GM12878 (cell line): ENCODE measurements around the gene TAX1BP3. TPM values are rescaled to one million over a fixed set of nuclear protein-coding genes. Genes with fewer than 3 reads are reported as not detected.
A peak's percentile ranks its signal among the peaks of the same experiment; 100 is the strongest.

ENCODE experiments used
- ATAC-seq: fragments of 200-7000 bp; cut with Tn5 transposase; 3 replicates; pipeline ENCODE4 v1.9.1; 2020; ENCODE audit warnings: mild to moderate bottlenecking, moderate library complexity
- BruUV-seq: library from RNA; stranded (reverse); fragments of 400-500 nt; replicated peaks from 2 replicates; lab custom pipeline; 2021; lab: Mats Ljungman, UMichigan
- CTCF ChIA-PET: fragments of 300-600 bp; sonication (Branson Sonifier 250); formaldehyde crosslinking; extraction: SDS; loops from one replicate; lab custom pipeline; 2021; ENCODE audit warnings: inconsistent platforms; lab: Yijun Ruan, JAX
- POLR2A ChIA-PET: fragments of 350-600 bp; formaldehyde crosslinking; extraction: SDS; loops from one replicate; lab custom pipeline; 2021; ENCODE audit warnings: inconsistent platforms; lab: Charles Lee
- RAD21 ChIA-PET: fragments of 300-600 bp; sonication (Branson Sonifier 250); formaldehyde crosslinking; loops from one replicate; lab custom pipeline; 2023; ENCODE audit warnings: antibody characterized with exemption; ENCODE audit not compliant: unreplicated experiment; lab: Charles Lee
- SMC1A ChIA-PET: fragments of 300-600 bp; sonication (Branson Sonifier 250); formaldehyde crosslinking; loops from one replicate; lab custom pipeline; 2023; ENCODE audit not compliant: unreplicated experiment, uncharacterized antibody; lab: Charles Lee
- DNase-seq: peaks from one replicate; pipeline ENCODE4 v3.0.0-alpha.2; 2011; ENCODE audit warnings: low read depth, low spot score
- FAIRE-seq: peaks from 3 replicates; lab custom pipeline; 2011; peaks lifted over from hg19 to GRCh38; lab: Jason Lieb, UNC
- H2AFZ ChIP-seq: 2 replicates; pipeline ENCODE4 v1.6.0; 2011; ENCODE audit warnings: low read depth, low read length, control low read depth; ENCODE audit not compliant: control insufficient read depth
- H3K27ac ChIP-seq: 2 replicates; pipeline ENCODE4 v1.5.1; 2011; ENCODE audit warnings: control low read depth; ENCODE audit not compliant: control insufficient read depth, insufficient read depth
- H3K27me3 ChIP-seq, 2 experiments: replicated peaks in 1 of 2; 2 replicates each; pipeline versions ENCODE4 v1.6.0 to v1.6.1; 2011; ENCODE audit warnings: low read length in 1 of 2; ENCODE audit not compliant: control insufficient read depth in 2 of 2, insufficient read depth in 2 of 2
- H3K36me3 ChIP-seq, 2 experiments: 2 replicates each; pipeline ENCODE4 v1.5.1; 2011; ENCODE audit warnings: low read length in 1 of 2; ENCODE audit not compliant: control insufficient read depth in 2 of 2, insufficient read depth in 2 of 2
- H3K4me1 ChIP-seq: 2 replicates; pipeline ENCODE4 v1.6.1; 2011; ENCODE audit warnings: mild to moderate bottlenecking, low read length, moderate library complexity, mixed read lengths; ENCODE audit not compliant: control insufficient read depth, insufficient read depth
- H3K4me2 ChIP-seq: 2 replicates; pipeline ENCODE4 v1.6.0; 2011; ENCODE audit warnings: control low read depth; ENCODE audit not compliant: control insufficient read depth, insufficient read depth
- H3K4me3 ChIP-seq: fragments of 200-600 bp; sonication (generic); 2 replicates; pipeline ENCODE4 v1.5.1; 2016
- H3K79me2 ChIP-seq: 2 replicates; pipeline ENCODE4 v1.6.0; 2011; ENCODE audit warnings: low read length; ENCODE audit not compliant: control insufficient read depth, insufficient read depth
- H3K9ac ChIP-seq: 2 replicates; pipeline ENCODE4 v1.8.0; 2011; ENCODE audit warnings: low read length, control low read depth, mixed read lengths; ENCODE audit not compliant: control insufficient read depth, insufficient read depth
- H3K9me3 ChIP-seq: replicated peaks from 3 replicates; pipeline ENCODE4 v1.5.1; 2011; ENCODE audit warnings: mild to moderate bottlenecking, low read length; ENCODE audit not compliant: control insufficient read depth, insufficient read depth
- H4K20me1 ChIP-seq: 2 replicates; pipeline ENCODE4 v1.6.0; 2011; ENCODE audit not compliant: control insufficient read depth, insufficient read depth
- ATF2 ChIP-seq: IDR thresholded peaks from 2 replicates; pipeline ENCODE4 v1.6.1; 2012; ENCODE audit warnings: low read length, inconsistent platforms
- GATAD2B ChIP-seq: fragments of 450-650 bp; conservative IDR thresholded peaks from 2 replicates; pipeline ENCODE4 v1.6.1; 2017; ENCODE audit warnings: low read depth, mild to moderate bottlenecking, moderate library complexity
- HDAC2 ChIP-seq: fragments of 200-600 bp; sonication (generic); IDR thresholded peaks from 2 replicates; pipeline ENCODE4 v1.6.1; 2017
- MXI1 ChIP-seq: fragments of 150-350 bp; IDR thresholded peaks from 2 replicates; pipeline ENCODE4 v1.6.1; 2011; ENCODE audit warnings: low read depth, mild to moderate bottlenecking, inconsistent platforms, low read length, improper control_type of control experiment
- WGBS: methylation state at CpG from one replicate; pipeline ENCODE4 v1.1.6; 2016; ENCODE audit warnings: low lambda C conversion rate; ENCODE audit not compliant: insufficient replicate concordance, insufficient coverage; ENCODE audit errors: missing lambda C conversion rate; 5-methylcytosine and 5-hydroxymethylcytosine counted together
- in situ Hi-C: fragments of 300-500 bp; cut with MboI; formaldehyde crosslinking; loops from 9 replicates; pipeline ENCODE4 v1.14.3; 2018; ENCODE audit warnings: mixed read lengths
- intact Hi-C: fragments of 100-400 bp; cut with micrococcal nuclease; formaldehyde crosslinking; loops from one replicate; pipeline ENCODE4 v1.14.2; 2022; ENCODE audit not compliant: unreplicated experiment
- polyA plus RNA-seq, 11 experiments: library from polyadenylated mRNA; depleted of rRNA in 4 of 11; unstranded in 6 of 11; stranded (reverse) in 5 of 11; fragments of >200 nt; fragmentation: Nextera tagmentation in 4 of 11; fragmentation: Illumina TruSeq in 1 of 11; extraction: Ambion mirVana in 4 of 11; extraction: Trizol in 1 of 11; gene quantifications; 1 replicate in 1 of 11; 2 replicates in 10 of 11; pipeline versions ENCODE4 v1.2.1 to v1.2.3, GENCODE V29; 2011 to 2016; ENCODE audit warnings: inconsistent platforms in 2 of 11, missing spikeins in 2 of 11, low read depth in 1 of 11
- total RNA-seq, 4 experiments: library from RNA; depleted of rRNA in 3 of 4; stranded (reverse); fragments of >200 nt in 3 of 4; fragmentation: Illumina TruSeq in 1 of 4; extraction: Trizol in 1 of 4; gene quantifications; 2 replicates each; pipeline versions ENCODE4 v1.2.1 to v1.2.3, GENCODE V29; 2013 to 2021

TAX1BP3 gene
- total and polyA plus RNA-seq, 10 of the 15 experiments (the other 5 are each of a cell fraction or from before 2014, with no cell fraction given) = 1.00 to 40.4 (median 15.4) TPM

GRCh38 chr17:3636908-3637373 lies 31.4 kb downstream of the TAX1BP3 start:
- TF ChIP-seq MXI1 (0 out of 2 replicates have a peak, but pooled peaks have one; percentile 2), HDAC2 (0 out of 2 replicates have a peak, but pooled peaks have one; percentile 18), GATAD2B (0 out of 2 replicates have a peak, but pooled peaks have one; percentile 2), ATF2 (no peak)
- intact Hi-C loops (loop anchor here (2.0 kb wide), 1 partner anchor 78 kb away; no protein-coding TSS in a partner anchor), in situ Hi-C loops (no loop called here)
- CTCF ChIA-PET = interaction anchor here (0.6 to 1.6 kb wide), 7 partner anchors 9 to 207 kb away, joined by 3 to 17 read pairs (median 4); no protein-coding TSS in a partner anchor
- POLR2A ChIA-PET = interaction anchor here (0.6 to 1.3 kb wide), 6 partner anchors 26 to 90 kb away, joined by 3 to 11 read pairs (median 5); partner anchors contain the start of gene TRPV3
- no peak for DNase-seq
- ATAC-seq = peak; percentile 8
- TSS peak; percentile 68 for BruUV-seq
- SMC1A ChIA-PET = interaction anchor here (1.3 to 1.7 kb wide), 4 partner anchors 10 to 100 kb away, joined by 3 to 6 read pairs (median 4); no protein-coding TSS in a partner anchor
- peak overlapping the region; percentile 98 for H3K27ac ChIP-seq
- no peaks in the 10 kb centered on the region for H4K20me1 ChIP-seq
- H3K9ac ChIP-seq = peak overlapping the region; percentile 90
- 2% methylated on average over 31 of the region's 31 CpGs for WGBS
- H3K4me3 ChIP-seq = peak overlapping the region; percentile 86
- H3K4me1 ChIP-seq = peaks cover 4% of the 10 kb centered on the region; the same call in 1 of the 2 replicates
- peak overlapping the region; percentile 90 for H3K4me2 ChIP-seq
- RAD21 ChIA-PET = interaction anchor here (0.8 to 3.1 kb wide), 8 partner anchors 10 to 210 kb away, joined by 3 to 26 read pairs (median 5); partner anchors contain the start of gene TRPV3
- peak overlapping the region; percentile 97 for H2AFZ ChIP-seq
- FAIRE-seq = no peak
- H3K27me3 ChIP-seq = no peaks in the 10 kb centered on the region
- peaks cover 12% of the 10 kb centered on the region for H3K79me2 ChIP-seq
- no peaks in the 10 kb centered on the region for H3K9me3 ChIP-seq
- no peaks in the 10 kb centered on the region; a peak in 2 of 4 replicates for H3K36me3 ChIP-seq
